HepG2 (cell line): ENCODE measurements around the gene THADA.

Source experiments
- CREM ChIP-seq, 2 experiments: sonication (generic) in 1 of 2; formaldehyde crosslinking in 1 of 2; IDR thresholded peaks; 2 replicates each; pipeline versions ENCODE4 v1.4.0 to v1.6.1; 2016 to 2020; ENCODE audit warnings: antibody characterized with exemption in 1 of 2, mild to moderate bottlenecking in 1 of 2, missing genetic modification reagents in 1 of 2
- FOXK2 ChIP-seq: fragments of 450-650 bp; IDR thresholded peaks from 2 replicates; pipeline ENCODE4 v1.6.1; 2016
- MEF2D ChIP-seq: sonication (generic); formaldehyde crosslinking; IDR thresholded peaks from 2 replicates; pipeline ENCODE4 v1.5.1; 2020; ENCODE audit warnings: mild to moderate bottlenecking, missing genetic modification reagents
- NFYB ChIP-seq: sonication (generic); formaldehyde crosslinking; IDR thresholded peaks from 2 replicates; pipeline ENCODE4 v1.4.0; 2020; ENCODE audit warnings: missing genetic modification reagents
- POLR2A ChIP-seq, 2 experiments: IDR thresholded peaks; 2 replicates each; pipeline ENCODE4 v1.6.1; 2011; ENCODE audit warnings: low read depth in 2 of 2, low read length in 2 of 2, mild to moderate bottlenecking in 1 of 2, moderate library complexity in 1 of 2; ENCODE audit not compliant: insufficient read depth in 1 of 2
- SRF ChIP-seq: IDR thresholded peaks from 2 replicates; pipeline ENCODE4 v1.6.1; 2011; ENCODE audit warnings: mild to moderate bottlenecking, low read depth, low read length, moderate library complexity

- TF ChIP-seq SRF (no peak), NFYB (CRISPR knock-in tag) (no peak), CREM (IDR thresholded peaks at IDR 0.05) (no peak), CREM (CRISPR knock-in tag; IDR thresholded peaks at IDR 0.05) (no peak), FOXK2 (no peak), POLR2A (IDR thresholded peaks at IDR 0.05; ENCODE audit: insufficient read depth in 1 of 2, low read depth in 2 of 2, low read length in 2 of 2) (no peak), MEF2D (CRISPR knock-in tag) (no peak)
Measured at GRCh38 chr2:43383533-43383932, 212.3 kb downstream of the THADA start.
